K562 (cell line): ENCODE results near the gene RBM19. TPM values are rescaled to one million over a fixed set of nuclear protein-coding genes. Genes with fewer than 3 reads are reported as not detected.

Experiments used
- ATAC-seq: fragments of 200-7000 bp; cut with Tn5 transposase; 3 replicates; pipeline ENCODE4 v1.9.1; 2020; ENCODE audit warnings: moderate library complexity
- BruUV-seq: library from RNA; stranded (reverse); fragments of 400-500 nt; replicated peaks from 2 replicates; lab custom pipeline; 2021; lab: Mats Ljungman, UMichigan
- CTCF ChIA-PET: fragments of 300-600 bp; formaldehyde crosslinking; extraction: SDS; loops from one replicate; lab custom pipeline; 2021; ENCODE audit warnings: low intra/inter-chr PET ratio; lab: Yijun Ruan, JAX
- POLR2A ChIA-PET: fragments of 300-600, 350-650 bp; sonication (Branson Sonifier 250); formaldehyde crosslinking; extraction: SDS; loops from one replicate; lab custom pipeline; 2021; ENCODE audit warnings: antibody characterized with exemption, inconsistent platforms; lab: Yijun Ruan, JAX
- DNase-seq, 4 experiments: peaks; one replicate each; pipeline versions ENCODE4 v3.0.0 to v3.0.0-alpha.2; 2011 to 2018; ENCODE audit warnings: low spot score in 3 of 4, mixed read lengths in 3 of 4; ENCODE audit errors: extremely low read depth in 1 of 4
- FAIRE-seq: peaks from 2 replicates; lab custom pipeline; 2011; peaks lifted over from hg19 to GRCh38; lab: Jason Lieb, UNC
- H2AFZ ChIP-seq: 2 replicates; pipeline ENCODE4 v1.6.0; 2011; ENCODE audit warnings: low read depth, low read length, control low read depth, inconsistent platforms
- H3K27ac ChIP-seq: fragments of 200-600 bp; 3 replicates; pipeline ENCODE4 v1.8.0; 2011; ENCODE audit warnings: low read depth, mild to moderate bottlenecking, control low read depth, inconsistent platforms, low read length, moderate library complexity, mixed read lengths; ENCODE audit errors: extremely low read depth
- H3K27me3 ChIP-seq, 2 experiments: fragments of 300-600 bp in 1 of 2; 2 replicates in 1 of 2; 3 replicates in 1 of 2; pipeline versions ENCODE4 v1.6.0 to v1.8.0; 2011; ENCODE audit warnings: inconsistent platforms in 2 of 2, low read length in 2 of 2, mild to moderate bottlenecking in 1 of 2, mixed read lengths in 1 of 2, moderate library complexity in 1 of 2; ENCODE audit not compliant: control insufficient read depth in 2 of 2, insufficient read depth in 2 of 2
- H3K36me3 ChIP-seq: fragments of 300-600 bp; 3 replicates; pipeline ENCODE4 v1.8.0; 2011; ENCODE audit warnings: mild to moderate bottlenecking, low read length, inconsistent platforms; ENCODE audit not compliant: control insufficient read depth, insufficient read depth
- H3K4me1 ChIP-seq, 2 experiments: fragments of 200-600 bp in 1 of 2; replicated peaks in 1 of 2; 2 replicates in 1 of 2; 3 replicates in 1 of 2; pipeline versions ENCODE4 v1.5.1 to v1.8.0; 2011; ENCODE audit warnings: inconsistent platforms in 2 of 2, low read length in 2 of 2, mild to moderate bottlenecking in 1 of 2, mixed read lengths in 1 of 2, moderate library complexity in 1 of 2; ENCODE audit not compliant: control insufficient read depth in 2 of 2, insufficient read depth in 2 of 2
- H3K4me2 ChIP-seq: 2 replicates; pipeline ENCODE4 v1.6.1; 2011; ENCODE audit warnings: low read length, control low read depth, inconsistent platforms, mixed read lengths; ENCODE audit not compliant: insufficient read depth
- H3K4me3 ChIP-seq: fragments of 200-600 bp; sonication (generic), shearing (Covaris generic); 2 replicates; pipeline ENCODE4 v1.5.1; 2016; ENCODE audit warnings: control low read depth, inconsistent platforms
- H3K79me2 ChIP-seq: fragments of 200-600 bp; 3 replicates; pipeline ENCODE4 v1.8.0; 2011; ENCODE audit warnings: low read length, inconsistent platforms; ENCODE audit not compliant: control insufficient read depth, insufficient read depth
- H3K9ac ChIP-seq, 2 experiments: 2 replicates each; pipeline versions ENCODE4 v1.6.0 to v1.6.1; 2011; ENCODE audit warnings: low read depth in 2 of 2, low read length in 2 of 2, control low read depth in 1 of 2, inconsistent platforms in 1 of 2, mild to moderate bottlenecking in 1 of 2, mixed read lengths in 1 of 2; ENCODE audit not compliant: insufficient read depth in 1 of 2
- H3K9me1 ChIP-seq: one replicate; pipeline ENCODE4 v1.6.0; 2011; ENCODE audit warnings: inconsistent platforms, mild to moderate bottlenecking, low read length, moderate library complexity; ENCODE audit not compliant: control insufficient read depth, insufficient read depth
- H3K9me3 ChIP-seq: replicated peaks from 2 replicates; pipeline ENCODE4 v1.5.1; 2011; ENCODE audit warnings: low read depth, low read length, inconsistent platforms; ENCODE audit not compliant: control insufficient read depth, insufficient read depth
- H4K20me1 ChIP-seq: replicated peaks from 2 replicates; pipeline ENCODE4 v1.6.1; 2011; ENCODE audit warnings: low read length, inconsistent platforms, mixed read lengths; ENCODE audit not compliant: control insufficient read depth, insufficient read depth
- ADNP ChIP-seq: fragments of 200-800 bp; sonication (Bioruptor generic); IDR thresholded peaks from 2 replicates; pipeline ENCODE4 v1.6.1; 2016; ENCODE audit warnings: missing genetic modification characterization, missing compliant biosample characterization
- CREB1 ChIP-seq, 2 experiments: sonication (generic) in 1 of 2; formaldehyde crosslinking in 1 of 2; IDR thresholded peaks; 2 replicates each; pipeline versions ENCODE4 v1.6.1 to v1.8.0; 2012 to 2022; ENCODE audit warnings: inconsistent platforms in 1 of 2, mild to moderate bottlenecking in 1 of 2, missing genetic modification reagents in 1 of 2, moderate library complexity in 1 of 2
- KDM1A ChIP-seq, 2 experiments: fragments of 450-650 bp; IDR thresholded peaks; 2 replicates each; pipeline ENCODE4 v1.6.1; 2016; ENCODE audit warnings: mild to moderate bottlenecking in 2 of 2
- WGBS: fragments of 100-300 bp; shearing (Covaris generic); methylation state at CpG from one replicate; pipeline ENCODE4 v1.1.6; 2016; ENCODE audit warnings: low coverage, mixed read lengths; ENCODE audit not compliant: insufficient coverage; ENCODE audit errors: missing lambda C conversion rate; 5-methylcytosine and 5-hydroxymethylcytosine counted together
- in situ Hi-C: fragments of 300-500 bp; cut with MboI; formaldehyde crosslinking; loops from 4 replicates; pipeline ENCODE4 v1.15.0; 2018; ENCODE audit warnings: inconsistent platforms, mixed read lengths
- intact Hi-C: fragments of 100-400 bp; cut with micrococcal nuclease; formaldehyde crosslinking; loops from 2 replicates; pipeline ENCODE4 v1.14.2; 2022
- polyA plus RNA-seq, 8 experiments: library from polyadenylated mRNA; depleted of rRNA in 4 of 8; stranded (reverse) in 5 of 8; unstranded in 3 of 8; fragments of >200 nt; fragmentation: Nextera tagmentation in 2 of 8; fragmentation: Illumina TruSeq in 1 of 8; extraction: Ambion mirVana in 2 of 8; extraction: Trizol in 1 of 8; gene quantifications; 2 replicates each; pipeline versions ENCODE4 v1.2.1 to v1.2.3, GENCODE V29; 2011 to 2014; ENCODE audit warnings: inconsistent platforms in 1 of 8, missing spikeins in 1 of 8
- total RNA-seq, 7 experiments: library from RNA; depleted of rRNA in 6 of 7; stranded (reverse); fragments of >200 nt in 6 of 7; fragmentation: Illumina TruSeq in 2 of 7; extraction: Trizol in 2 of 7; gene quantifications; 2 replicates each; pipeline versions ENCODE4 v1.2.1 to v1.2.3, GENCODE V29; 2011 to 2021; ENCODE audit warnings: low replicate concordance in 1 of 7
- TF ChIP-seq, protein P1 (sequence below): IDR thresholded peaks from 3 replicates; pipeline ENCODE4 v1.6.1; 2011; ENCODE audit warnings: borderline replicate concordance, mild to moderate bottlenecking; ENCODE audit not compliant: insufficient read length, insufficient read depth

RBM19 gene
- total and polyA plus RNA-seq, 9 of the 15 experiments (the other 6 are each of a cell fraction or from before 2014, with no cell fraction given): 16.0 to 58.4 (median 37.9) TPM

DNA sequence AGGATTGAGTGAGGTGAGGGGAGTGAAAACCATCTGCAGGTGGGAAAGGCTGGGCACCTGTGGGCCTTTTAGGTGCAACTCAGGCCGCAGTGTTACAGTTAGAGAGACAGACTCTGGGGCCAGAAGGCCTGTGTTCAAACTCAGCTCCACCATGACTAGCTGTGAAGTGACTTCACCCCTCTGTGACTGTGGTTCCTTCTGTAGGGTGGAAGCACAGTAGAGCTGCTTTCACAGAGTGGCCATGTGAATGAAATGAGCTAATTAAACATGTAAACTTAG lies 25.0 kb downstream of the RBM19 start:
- no TSS peak for BruUV-seq
- Histone ChIP-seq H3K27me3 (no peaks in the 10 kb centered on the region), H3K27ac (no peak overlapping the region), H3K4me3 (no peak overlapping the region), H3K9me3 (no peaks in the 10 kb centered on the region), H3K4me2 (no peak overlapping the region), H2AFZ (no peak overlapping the region), H3K9me1 (no peaks in the 10 kb centered on the region), H3K9ac (no peak overlapping the region), H4K20me1 (no peaks in the 10 kb centered on the region; the same call in 1 of the 2 replicates), H3K79me2 (no peaks in the 10 kb centered on the region), H3K4me1 (peaks cover 0 to 5% of the 10 kb centered on the region in 2 experiments; a peak in 1 of 5 replicates), H3K36me3 (peaks cover 85% of the 10 kb centered on the region)
- DNase-seq: no peak
- 0 out of 2 replicates have a peak, but pooled peaks have one; percentile 62 for TF ChIP-seq ADNP (tag)
- TF ChIP-seq CREB1 (IDR thresholded peaks at IDR 0.05): no peak
- no peak for TF ChIP-seq CREB1 (CRISPR knock-in tag; IDR thresholded peaks at IDR 0.05)
- TF ChIP-seq, protein P1, sequence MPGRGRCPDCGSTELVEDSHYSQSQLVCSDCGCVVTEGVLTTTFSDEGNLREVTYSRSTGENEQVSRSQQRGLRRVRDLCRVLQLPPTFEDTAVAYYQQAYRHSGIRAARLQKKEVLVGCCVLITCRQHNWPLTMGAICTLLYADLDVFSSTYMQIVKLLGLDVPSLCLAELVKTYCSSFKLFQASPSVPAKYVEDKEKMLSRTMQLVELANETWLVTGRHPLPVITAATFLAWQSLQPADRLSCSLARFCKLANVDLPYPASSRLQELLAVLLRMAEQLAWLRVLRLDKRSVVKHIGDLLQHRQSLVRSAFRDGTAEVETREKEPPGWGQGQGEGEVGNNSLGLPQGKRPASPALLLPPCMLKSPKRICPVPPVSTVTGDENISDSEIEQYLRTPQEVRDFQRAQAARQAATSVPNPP: no peak
- TF ChIP-seq KDM1A (IDR thresholded peaks at IDR 0.05): 0 out of 4 replicates have a peak, but pooled peaks of 1 of the 2 experiments have one; percentile 2
- FAIRE-seq: no peak
- POLR2A ChIA-PET: interaction anchor here (0.6 kb wide), 1 partner anchor 384 kb away, joined by 4 read pairs; no protein-coding TSS in a partner anchor
- in situ Hi-C loops: no loop called here
- intact Hi-C loops: no loop called here
- CTCF ChIA-PET: no interaction called here
- no peak for ATAC-seq
- 100% methylated on average over 1 of the region's 1 CpG for WGBS
